Large intestine (tissue), 3 donors: ENCODE measurements around the gene CAMKK1. TPM values are rescaled to one million over a fixed set of nuclear protein-coding genes. Genes with fewer than 3 reads are reported as not detected.
A peak's percentile ranks its signal among the peaks of the same experiment; 100 is the strongest.

Experiments used
- DNase-seq, 2 donors: peaks; one replicate each; pipeline versions ENCODE4 v3.0.0 to v3.0.0-alpha.2; 2013
- H3K27ac ChIP-seq: one replicate; pipeline ENCODE4 v1.5.1; 2013; ENCODE audit warnings: low read length
- H3K27me3 ChIP-seq: 2 replicates; pipeline ENCODE4 v1.6.1; 2013; ENCODE audit warnings: low read length; ENCODE audit not compliant: control insufficient read depth, insufficient read depth
- H3K36me3 ChIP-seq: 2 replicates; pipeline ENCODE4 v1.6.1; 2013; ENCODE audit warnings: low read length; ENCODE audit not compliant: control insufficient read depth, insufficient read depth
- H3K4me1 ChIP-seq: one replicate; pipeline ENCODE4 v1.6.1; 2013; ENCODE audit warnings: low read length; ENCODE audit not compliant: control insufficient read depth, insufficient read depth
- H3K4me3 ChIP-seq: one replicate; pipeline ENCODE4 v1.5.1; 2013; ENCODE audit warnings: low read length
- H3K9me3 ChIP-seq: one replicate; pipeline ENCODE4 v1.6.1; 2013; ENCODE audit warnings: mild to moderate bottlenecking, low read depth, low read length, moderate library complexity; ENCODE audit not compliant: control insufficient read depth
- WGBS: methylation state at CpG from one replicate; pipeline ENCODE4 v1.1.5; 2013; ENCODE audit warnings: low lambda C conversion rate; ENCODE audit not compliant: insufficient coverage; 5-methylcytosine and 5-hydroxymethylcytosine counted together
- polyA plus RNA-seq: library from polyadenylated mRNA; unstranded; fragments of 120-200 nt; gene quantifications from one replicate; pipeline ENCODE4 v1.2.1, GENCODE V29; 2013

CAMKK1 gene
- polyA plus RNA-seq, 1 donor = 15.4 TPM

- Histone ChIP-seq H3K4me3 (no peak overlapping the region), H3K27ac (peak overlapping the region; percentile 70), H3K36me3 (no peaks in the 10 kb centered on the region), H3K4me1 (peaks cover 45% of the 10 kb centered on the region), H3K27me3 (no peaks in the 10 kb centered on the region), H3K9me3 (peaks cover 4% of the 10 kb centered on the region)
- DNase-seq = peak in 1 of 2 donors; percentile 58
- WGBS = no CpG with 5 or more reads among the region's 8 CpGs
These were observed 25.7 kb upstream of the CAMKK1 start for GRCh38 chr17:3918372-3919122.

- Histone ChIP-seq H3K9me3 (peaks cover 4% of the 10 kb centered on the region), H3K4me1 (peaks cover 45% of the 10 kb centered on the region), H3K4me3 (no peak overlapping the region), H3K36me3 (no peaks in the 10 kb centered on the region), H3K27me3 (no peaks in the 10 kb centered on the region), H3K27ac (peak overlapping the region; percentile 89)
- peak; percentile 76 to 87 for DNase-seq
- WGBS = no CpG with 5 or more reads among the region's 11 CpGs
These were observed 24.6 kb upstream of the CAMKK1 start for GRCh38 chr17:3917391-3917931.

GRCh38 chr17:3916825-3917224, 24.0 kb upstream of the CAMKK1 start:
- H3K36me3 ChIP-seq = peaks cover 1% of the 10 kb centered on the region
- no peak overlapping the region for H3K4me3 ChIP-seq
- DNase-seq = no peak
- H3K4me1 ChIP-seq = peaks cover 46% of the 10 kb centered on the region
- H3K27ac ChIP-seq = peak overlapping the region; percentile 89
- no peaks in the 10 kb centered on the region for H3K27me3 ChIP-seq
- WGBS = no CpG with 5 or more reads among the region's 10 CpGs
- H3K9me3 ChIP-seq = peaks cover 4% of the 10 kb centered on the region

- Histone ChIP-seq H3K9me3 (peaks cover 4% of the 10 kb centered on the region), H3K36me3 (peaks cover 3% of the 10 kb centered on the region), H3K4me3 (peak within 1 kb of the TSS; percentile 55), H3K27me3 (no peaks in the 10 kb centered on the region), H3K27ac (peak within 1 kb of the TSS; percentile 89), H3K4me1 (peaks cover 49% of the 10 kb centered on the region)
- no CpG with 5 or more reads among the region's 28 CpGs for WGBS
- peak; percentile 73 to 87 for DNase-seq
These were observed 23.3 kb upstream of the CAMKK1 start, which contains the start of gene P2RX1 for GRCh38 chr17:3915995-3916696. Gene P2RX1 (minus strand): TSS chr17:3916465. CDS start chr17:3916225, 240 bp downstream.

- H3K4me3 ChIP-seq = peak overlapping the region; percentile 55
- no CpG with 5 or more reads among the region's 13 CpGs for WGBS
- H3K27ac ChIP-seq = peak overlapping the region; percentile 89
- H3K27me3 ChIP-seq = no peaks in the 10 kb centered on the region
- peaks cover 4% of the 10 kb centered on the region for H3K9me3 ChIP-seq
- no peak for DNase-seq
- peaks cover 3% of the 10 kb centered on the region for H3K36me3 ChIP-seq
- H3K4me1 ChIP-seq = peaks cover 49% of the 10 kb centered on the region
These were observed 22.7 kb upstream of the CAMKK1 start for GRCh38 chr17:3915581-3915994.

GRCh38 chr17:3914312-3914670, 21.4 kb upstream of the CAMKK1 start:
- no peak for DNase-seq
- no CpG with 5 or more reads among the region's 10 CpGs for WGBS
- H3K9me3 ChIP-seq = peaks cover 4% of the 10 kb centered on the region
- no peaks in the 10 kb centered on the region for H3K27me3 ChIP-seq
- peak overlapping the region; percentile 43 for H3K27ac ChIP-seq
- H3K4me3 ChIP-seq = peak overlapping the region; percentile 55
- H3K36me3 ChIP-seq = peaks cover 3% of the 10 kb centered on the region
- peaks cover 46% of the 10 kb centered on the region for H3K4me1 ChIP-seq

- Histone ChIP-seq H3K36me3 (peaks cover 3% of the 10 kb centered on the region), H3K27me3 (no peaks in the 10 kb centered on the region), H3K4me1 (peaks cover 40% of the 10 kb centered on the region), H3K9me3 (peaks cover 4% of the 10 kb centered on the region), H3K27ac (peak overlapping the region; percentile 43), H3K4me3 (peak overlapping the region; percentile 55)
- WGBS = no CpG with 5 or more reads among the region's 17 CpGs
- DNase-seq = peak; percentile 73 to 78
These were observed 20.9 kb upstream of the CAMKK1 start for GRCh38 chr17:3913531-3914311.

GRCh38 chr17:3912827-3913226, 20.0 kb upstream of the CAMKK1 start:
- no peak overlapping the region for H3K4me3 ChIP-seq
- H3K9me3 ChIP-seq = peaks cover 4% of the 10 kb centered on the region
- peaks cover 3% of the 10 kb centered on the region for H3K36me3 ChIP-seq
- H3K27ac ChIP-seq = no peak overlapping the region
- H3K4me1 ChIP-seq = peaks cover 34% of the 10 kb centered on the region
- no peak for DNase-seq
- H3K27me3 ChIP-seq = no peaks in the 10 kb centered on the region
- WGBS = 100% methylated on average over 1 of the region's 2 CpGs

GRCh38 chr17:3911271-3912053, 18.6 kb upstream of the CAMKK1 start:
- peak overlapping the region; percentile 5 for H3K27ac ChIP-seq
- no peaks in the 10 kb centered on the region for H3K27me3 ChIP-seq
- no peak overlapping the region for H3K4me3 ChIP-seq
- 70% methylated on average over 4 of the region's 30 CpGs for WGBS
- H3K9me3 ChIP-seq = peaks cover 4% of the 10 kb centered on the region
- H3K36me3 ChIP-seq = peaks cover 3% of the 10 kb centered on the region
- DNase-seq = peak in 1 of 2 donors; percentile 78
- peaks cover 21% of the 10 kb centered on the region for H3K4me1 ChIP-seq
